ENCODE results near the gene SEMA6A.
"Not testable (repeated sequence)": the region's sequence is repeated elsewhere in the genome, so short reads cannot be mapped to it uniquely, and the experiment has no call there.

SEMA6A gene

DNA sequence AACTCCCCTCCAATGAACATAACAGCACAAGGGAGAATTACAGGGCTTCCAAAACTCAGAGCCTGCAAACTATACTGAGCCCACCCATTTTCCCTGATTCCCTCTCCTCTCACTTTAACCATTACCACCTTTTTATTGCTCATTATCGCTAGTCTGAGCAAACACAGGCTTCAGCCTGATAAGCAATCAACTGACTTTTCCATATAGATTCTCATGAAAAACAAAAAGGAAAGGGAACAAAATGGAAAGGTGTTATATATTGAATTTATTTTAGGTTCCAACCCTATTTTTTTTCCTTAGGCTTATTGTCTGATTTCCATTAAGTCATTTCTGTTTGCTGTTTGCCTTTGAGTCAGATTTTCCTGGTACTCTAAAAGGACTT, 27.9 kb downstream of the SEMA6A start:
- no peak for DNase-seq (ENCODE audit: low read depth, low spot score)

DNA sequence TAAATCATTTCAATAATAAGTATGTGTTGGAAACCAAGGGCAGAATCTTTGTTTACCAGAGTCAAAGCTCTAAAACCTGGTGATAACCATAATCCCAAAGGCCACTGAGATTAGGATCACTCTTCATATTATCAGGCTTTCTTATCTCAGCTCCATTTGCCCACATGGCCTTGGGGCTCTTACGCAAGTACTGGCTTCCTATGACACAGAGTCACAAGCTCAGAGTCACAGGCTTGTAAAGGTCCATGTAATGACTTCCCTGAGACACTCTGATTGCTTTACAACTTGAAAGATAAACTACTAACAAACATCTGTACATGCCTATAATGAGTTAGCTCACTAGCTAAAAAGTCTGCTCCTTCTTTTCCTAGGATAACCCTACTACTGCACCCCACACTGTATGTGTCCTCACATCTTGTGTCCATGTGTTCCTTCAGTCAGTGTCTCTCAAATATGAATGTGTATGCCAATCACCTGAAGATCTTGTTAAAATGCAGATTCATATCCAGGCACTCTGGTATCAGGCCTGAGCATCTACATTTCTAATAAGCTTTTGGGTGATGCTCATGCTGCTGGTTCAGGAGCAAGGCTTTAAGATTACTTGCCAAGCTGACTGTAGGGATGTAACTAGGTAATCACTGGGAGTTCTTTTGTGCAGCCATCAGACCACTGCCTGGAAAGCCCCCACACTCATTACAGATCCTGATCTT, 28.4 kb downstream of the SEMA6A start:
- no peak for DNase-seq (ENCODE audit: low read depth, low spot score)

DNA sequence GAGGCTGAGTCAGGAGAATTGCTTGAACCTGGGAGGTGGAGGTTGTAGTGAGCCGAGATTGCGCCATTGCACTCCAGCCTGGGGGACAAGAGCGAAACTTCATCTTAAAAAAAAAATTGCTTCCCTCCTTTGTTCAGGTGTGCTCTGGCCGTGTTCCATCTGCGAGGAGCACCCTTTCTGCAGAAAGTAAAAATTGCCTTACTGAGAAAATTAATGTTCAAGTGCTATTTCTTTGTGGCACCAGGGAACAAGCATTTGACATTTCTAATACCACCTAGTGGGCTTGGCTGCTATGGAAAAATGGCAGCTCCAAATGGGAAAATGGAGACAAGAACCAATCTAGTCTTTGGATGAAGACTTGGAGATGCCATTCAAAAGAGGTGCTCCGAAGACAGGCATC, 29.2 kb downstream of the SEMA6A start:
- DNase-seq (ENCODE audit: low read depth, low spot score): not testable (repeated sequence)

DNA sequence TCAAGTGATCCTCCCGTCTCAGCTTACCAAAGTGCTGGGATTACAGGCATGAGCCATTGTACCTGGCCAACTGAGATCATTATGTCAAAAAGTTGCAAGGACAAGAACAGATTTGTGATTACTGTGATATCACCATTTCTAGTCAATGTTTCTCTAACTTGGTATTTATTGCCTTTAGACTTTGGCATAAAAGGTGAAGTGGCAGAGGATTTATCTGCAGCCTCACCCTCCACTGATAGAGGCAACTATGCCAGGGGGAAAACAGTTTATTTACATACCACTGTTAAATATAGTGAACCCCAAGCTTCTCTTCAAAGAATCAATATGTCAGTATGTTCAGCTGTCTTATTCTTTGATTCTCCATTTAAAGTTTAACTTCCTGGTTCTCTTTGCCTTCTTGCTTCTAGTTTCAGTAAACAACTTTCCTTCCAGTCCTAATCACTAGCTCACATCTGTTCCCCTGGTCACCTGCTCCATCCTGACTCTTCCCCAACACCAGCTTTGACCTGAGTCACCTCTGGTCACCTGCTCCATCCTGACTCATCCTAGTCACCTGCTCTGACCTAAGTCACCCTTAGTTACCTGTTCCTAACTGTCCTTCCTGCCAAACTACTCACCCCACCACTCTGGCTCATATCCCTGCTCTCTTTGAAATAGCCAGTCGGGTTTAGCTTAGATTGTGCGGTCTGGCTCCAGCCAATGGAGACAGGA, 29.9 kb downstream of the SEMA6A start:
- no peak for DNase-seq (ENCODE audit: low read depth, low spot score)

DNA sequence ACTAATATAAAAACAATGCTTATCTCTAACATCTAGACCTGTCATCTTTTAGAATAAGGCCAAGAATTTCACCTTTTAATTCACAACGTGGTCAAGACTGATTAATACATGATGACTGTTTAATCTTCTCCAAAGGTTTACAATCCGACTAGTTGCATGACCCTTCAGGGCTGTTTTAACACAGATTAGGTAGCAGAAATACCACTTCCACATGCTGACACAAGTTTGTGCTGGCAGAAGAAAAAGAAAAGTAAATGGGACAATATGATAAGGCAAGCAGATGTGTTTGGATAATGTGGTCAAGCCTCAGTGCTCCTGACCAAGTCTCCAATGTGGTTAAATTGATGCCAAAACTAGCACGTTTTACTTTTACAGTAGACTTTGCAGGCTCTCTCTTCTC, 31.1 kb downstream of the SEMA6A start:
- no peak for DNase-seq (ENCODE audit: low read depth, low spot score)

DNA sequence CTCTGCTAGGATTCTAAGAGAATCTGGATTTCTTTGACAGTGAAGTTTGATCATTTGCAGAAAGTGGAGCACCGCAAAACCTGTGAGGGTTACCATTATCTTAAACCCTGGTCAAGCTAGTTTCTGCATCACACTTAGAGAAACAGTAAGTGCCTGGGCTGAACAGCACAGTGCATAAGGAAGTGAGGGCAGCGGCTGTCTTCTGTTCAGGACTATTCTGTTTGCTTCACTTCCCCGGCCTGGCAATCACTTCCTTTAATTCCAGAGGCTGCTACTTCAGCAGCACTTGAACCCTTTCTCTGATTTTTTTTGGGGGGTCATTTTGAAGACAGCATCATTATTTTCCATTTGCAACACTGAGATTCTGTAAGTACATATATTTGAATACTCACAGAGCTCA, 32.0 kb downstream of the SEMA6A start:
- DNase-seq (ENCODE audit: low read depth, low spot score): no peak

DNA sequence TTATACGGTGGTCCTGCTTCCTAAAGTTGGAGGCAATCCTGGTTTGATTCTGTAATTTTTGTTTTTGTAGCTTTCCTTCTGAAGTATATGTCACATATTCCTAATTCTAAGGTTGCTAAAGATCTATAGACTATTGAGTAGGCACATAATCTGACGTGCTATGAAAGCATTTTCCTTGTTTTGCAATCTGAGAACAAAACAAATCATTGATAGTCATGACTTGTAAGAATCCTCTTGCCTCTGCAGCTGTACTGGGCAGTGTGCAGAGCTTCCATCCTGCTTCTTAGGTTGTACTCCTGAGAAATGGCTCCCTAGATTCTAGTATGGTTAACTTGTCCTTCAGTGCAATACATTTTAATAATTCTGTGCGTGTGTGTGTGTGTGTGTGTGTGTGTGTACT, 35.4 kb downstream of the SEMA6A start:
- no peak for DNase-seq (ENCODE audit: low read depth, low spot score)

DNA sequence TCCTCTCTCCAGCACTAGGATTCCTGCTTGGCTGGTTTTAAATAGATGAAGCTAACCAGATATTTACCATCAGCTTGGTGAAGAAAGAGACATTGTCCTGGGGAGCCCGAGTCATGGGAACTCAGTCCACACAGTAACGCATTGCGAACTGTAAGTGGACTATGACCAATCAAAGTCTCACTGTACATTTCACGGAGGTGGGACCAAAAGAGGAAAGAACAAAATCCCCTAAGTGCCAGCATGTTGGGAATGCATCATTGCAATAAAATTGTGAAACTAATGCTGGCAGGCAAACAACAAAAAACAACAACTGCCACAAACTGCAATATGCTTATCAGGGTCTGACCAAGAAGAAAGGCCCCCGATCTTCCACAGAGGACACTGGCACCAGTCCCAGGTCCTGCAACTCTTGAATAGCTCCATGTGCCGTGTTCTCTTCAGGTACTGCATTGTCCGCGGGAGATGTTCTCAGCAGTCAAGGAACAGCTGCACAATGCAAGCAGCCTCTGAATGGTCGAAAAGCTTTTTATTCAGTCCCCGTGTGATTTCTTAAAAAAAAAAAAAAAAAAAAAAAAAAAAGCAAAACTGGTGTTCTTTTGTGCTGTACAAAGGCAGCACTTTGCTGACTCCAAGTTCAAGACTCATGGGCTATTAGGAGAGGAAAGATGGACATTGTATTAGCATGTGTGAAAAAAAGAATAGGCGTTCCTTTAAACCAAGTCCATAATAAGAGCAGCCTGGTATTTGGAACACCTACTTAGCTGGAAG, 38.1 kb downstream of the SEMA6A start:
- no peak for DNase-seq (ENCODE audit: low read depth, low spot score)

DNA sequence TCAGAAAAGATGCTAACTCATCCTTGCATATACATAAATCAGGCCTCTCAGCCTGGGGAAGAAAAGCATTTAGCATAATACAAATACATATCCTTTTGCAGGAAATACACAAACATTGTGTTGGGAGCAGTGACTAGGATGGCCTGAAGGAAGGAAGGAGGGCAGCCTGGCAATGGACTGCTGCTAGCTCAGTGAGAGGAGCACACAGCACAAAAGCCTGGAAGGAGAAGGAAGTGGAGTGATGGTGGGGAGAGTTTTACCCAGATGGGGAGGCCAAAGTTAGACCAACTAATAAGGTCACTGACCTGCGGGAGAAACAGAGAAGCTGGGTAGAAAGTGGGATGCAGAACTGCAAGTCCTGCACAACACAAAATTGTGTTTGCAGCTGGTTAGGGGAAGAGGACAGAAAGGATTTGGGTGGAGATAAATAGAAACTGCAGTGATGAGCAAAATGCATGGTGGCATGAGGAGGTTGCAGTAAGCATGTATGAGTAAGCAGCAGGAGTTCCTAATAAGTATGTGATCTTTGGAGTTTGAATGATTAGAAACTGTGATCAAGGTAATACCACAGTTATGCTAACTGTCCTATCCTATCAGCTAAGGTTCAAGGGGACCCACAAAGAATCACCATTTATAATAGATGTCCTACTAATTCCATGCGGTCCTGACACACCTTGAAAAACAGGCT, 39.5 kb downstream of the SEMA6A start:
- no peak for DNase-seq (ENCODE audit: low read depth, low spot score)

DNA sequence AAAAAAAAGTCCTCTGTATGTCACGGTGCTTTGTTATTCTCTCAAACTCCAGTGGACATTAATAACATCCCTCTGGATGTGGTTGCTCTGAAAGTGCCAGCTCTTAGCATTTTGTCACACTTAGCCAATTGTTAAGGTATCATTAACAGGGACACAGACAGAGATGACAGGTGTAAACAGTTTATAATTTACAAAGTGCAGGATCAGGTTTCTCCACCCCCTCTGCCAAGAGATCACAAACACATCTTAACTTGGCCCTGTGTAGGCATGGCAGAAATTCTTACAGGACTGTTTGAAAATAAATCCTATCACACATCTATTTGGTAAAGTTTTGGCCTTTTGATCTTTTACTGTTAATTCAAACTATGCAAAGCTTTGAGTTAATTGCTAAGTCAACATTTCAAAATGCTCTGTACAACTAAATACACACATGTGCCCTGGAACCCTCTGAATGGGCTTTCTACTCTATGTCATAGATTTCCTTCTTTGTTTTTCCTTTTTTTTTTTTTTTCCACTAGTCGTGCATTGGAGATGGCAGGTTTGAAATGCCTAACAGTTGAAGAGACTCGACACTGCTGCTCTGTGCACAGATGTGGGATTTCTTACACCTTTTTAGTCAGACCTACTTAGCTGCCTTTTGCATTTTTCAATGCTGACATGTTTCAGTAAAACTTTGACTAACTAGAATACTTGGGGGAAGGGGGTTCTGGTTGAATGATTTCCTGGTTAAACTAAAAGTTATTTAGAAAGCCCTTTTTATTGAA, 41.7 kb downstream of the SEMA6A start:
- DNase-seq (ENCODE audit: low read depth, low spot score): no peak

DNA sequence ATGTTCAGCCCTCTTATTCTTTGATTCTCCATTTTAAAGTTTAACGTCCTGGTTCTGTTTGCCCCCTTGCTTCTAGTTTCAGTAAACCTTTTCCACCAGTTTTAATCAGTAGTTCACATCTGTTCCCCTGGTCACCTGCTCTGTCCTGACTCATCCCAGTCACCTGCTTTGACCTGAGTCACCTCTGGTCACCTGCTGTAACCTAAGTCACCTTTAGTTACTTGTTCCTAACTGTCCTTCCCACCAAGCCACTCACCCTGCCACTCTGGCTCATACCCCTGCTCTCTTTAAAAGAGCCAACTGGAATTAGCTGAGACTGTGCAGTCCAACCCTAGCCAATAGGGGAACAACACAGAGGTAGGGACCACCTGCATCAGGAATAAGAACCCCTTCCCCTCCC, 43.0 kb downstream of the SEMA6A start:
- DNase-seq (ENCODE audit: low read depth, low spot score): no peak

DNA sequence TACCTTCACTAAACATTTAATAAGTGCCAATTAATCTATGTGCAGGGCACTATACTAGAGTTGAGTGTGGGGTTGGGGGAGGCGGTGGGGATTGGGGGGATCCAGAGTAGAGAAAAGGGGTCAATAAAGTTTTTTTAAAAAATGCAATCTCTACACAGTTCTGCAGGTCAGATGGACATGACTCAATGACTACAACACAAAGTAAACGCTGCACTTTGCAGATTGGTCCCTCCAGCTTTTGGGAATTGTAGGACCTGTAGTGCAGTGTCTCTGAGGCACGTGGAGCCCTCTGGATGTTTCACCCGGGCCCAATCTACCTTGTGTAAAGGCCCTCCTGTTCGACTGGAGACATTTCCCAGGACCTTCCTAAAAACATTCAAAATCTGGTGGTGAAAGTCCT, 43.5 kb downstream of the SEMA6A start:
- no peak for DNase-seq (ENCODE audit: low read depth, low spot score)

DNA sequence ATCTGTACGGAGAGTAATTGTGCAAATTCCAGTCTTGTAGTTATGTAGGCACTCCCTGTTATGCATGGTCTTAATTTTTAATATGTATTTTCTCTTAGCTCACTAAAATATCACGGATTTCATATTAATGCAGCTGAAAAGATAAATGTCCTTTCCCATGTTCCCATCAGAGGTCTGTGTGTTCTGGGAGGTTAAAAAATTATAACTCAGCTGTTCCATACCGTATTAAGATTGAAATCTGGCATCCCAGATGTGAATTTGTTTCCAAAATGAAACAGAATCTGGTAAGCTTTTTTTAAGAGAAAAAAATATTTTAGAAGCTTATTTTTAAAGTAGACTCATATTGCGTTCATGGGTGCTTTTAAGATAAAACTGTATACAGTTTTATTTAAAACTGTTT, 44.3 kb downstream of the SEMA6A start:
- no peak for DNase-seq (ENCODE audit: low read depth, low spot score)

DNA sequence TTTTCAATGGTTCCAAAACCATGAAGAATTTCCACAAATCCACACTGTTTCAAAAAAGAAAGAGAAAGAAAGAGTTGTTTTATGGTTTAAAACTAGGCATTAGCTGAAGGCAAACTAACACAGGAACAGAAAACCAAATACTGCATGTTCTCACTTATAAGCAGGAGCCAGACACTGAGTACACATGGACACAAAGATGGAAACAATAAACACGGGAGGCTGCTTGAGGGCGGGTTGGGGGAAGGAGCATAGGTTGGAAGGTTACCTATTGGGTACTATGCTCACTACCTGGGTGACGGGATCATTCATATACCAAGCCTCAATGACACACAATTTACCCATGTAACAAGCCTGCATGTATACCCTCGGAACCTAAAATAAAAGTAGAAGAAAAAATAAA, 45.0 kb downstream of the SEMA6A start:
- DNase-seq (ENCODE audit: low read depth, low spot score): no peak

DNA sequence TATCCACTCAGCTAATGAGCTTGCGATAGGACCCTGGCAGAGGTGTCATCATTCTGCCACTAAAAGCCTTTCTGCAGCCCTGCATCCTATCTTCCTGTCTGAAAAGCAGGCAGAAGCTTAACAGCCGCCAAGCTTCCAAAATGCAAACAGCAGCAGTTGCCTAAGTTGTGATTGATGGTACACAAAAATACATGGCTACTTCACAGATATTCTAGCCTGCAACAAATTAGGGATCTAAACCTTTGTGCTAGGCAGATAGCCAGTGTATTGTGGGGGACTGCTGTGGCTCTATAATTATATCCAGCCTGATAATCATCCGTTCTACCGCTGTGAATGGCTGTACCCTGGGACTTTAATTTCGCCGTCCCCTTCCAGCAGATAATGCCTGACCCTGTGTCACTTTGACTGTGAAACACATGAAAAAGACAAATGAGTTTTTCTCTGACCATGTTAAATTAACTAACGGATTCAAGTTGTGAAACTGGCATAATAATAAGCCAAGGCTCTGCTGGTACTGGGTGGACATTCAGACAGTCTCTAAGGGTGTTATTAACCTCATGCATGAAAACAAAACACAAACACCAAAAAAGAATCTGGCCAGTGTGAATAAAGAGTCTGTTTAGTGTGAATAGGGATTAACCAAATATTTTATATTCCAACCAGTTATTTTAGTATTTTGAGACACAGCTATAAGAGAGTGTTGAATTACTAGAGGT, 45.9 kb downstream of the SEMA6A start:
- no peak for DNase-seq (ENCODE audit: low read depth, low spot score)

DNA sequence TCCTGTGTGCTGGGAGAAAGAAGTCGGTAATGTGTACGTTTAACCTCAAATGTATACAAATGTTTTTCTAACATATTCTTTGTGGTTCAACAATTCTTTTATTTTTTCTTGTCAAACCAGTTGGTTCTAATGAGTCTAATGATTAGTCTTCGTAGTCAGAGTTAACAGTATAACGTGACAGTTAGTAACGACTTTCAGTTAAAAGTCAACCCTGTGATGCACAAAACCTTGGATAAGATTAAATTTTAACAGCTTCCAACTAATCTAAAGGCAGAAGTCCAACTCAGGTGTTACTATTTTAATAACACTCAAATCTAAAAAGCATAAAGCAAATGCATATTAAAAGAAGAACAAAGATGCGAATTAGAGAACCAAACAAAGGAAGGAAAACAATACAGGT, 47.0 kb downstream of the SEMA6A start:
- DNase-seq (ENCODE audit: low read depth, low spot score): no peak

DNA sequence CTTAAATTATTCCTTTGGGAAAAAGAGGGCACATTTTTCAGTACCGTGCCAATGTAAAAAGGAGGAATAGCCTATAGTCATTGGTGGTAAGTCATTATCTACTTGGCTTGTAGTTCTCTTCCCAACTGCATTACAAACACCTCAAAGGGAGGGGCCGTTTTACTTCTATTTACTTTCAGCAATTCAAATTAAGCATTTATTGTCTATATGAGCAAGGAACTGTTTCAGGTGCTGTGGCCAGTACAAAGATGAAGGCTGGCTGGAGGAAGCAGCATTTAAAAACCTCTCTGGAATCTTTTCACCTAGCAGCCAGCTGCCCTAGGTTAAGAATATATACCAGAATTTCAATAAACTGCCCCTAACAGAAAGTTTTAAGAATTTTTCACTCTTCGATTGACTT, 48.9 kb downstream of the SEMA6A start:
- no peak for DNase-seq (ENCODE audit: low read depth, low spot score)

DNA sequence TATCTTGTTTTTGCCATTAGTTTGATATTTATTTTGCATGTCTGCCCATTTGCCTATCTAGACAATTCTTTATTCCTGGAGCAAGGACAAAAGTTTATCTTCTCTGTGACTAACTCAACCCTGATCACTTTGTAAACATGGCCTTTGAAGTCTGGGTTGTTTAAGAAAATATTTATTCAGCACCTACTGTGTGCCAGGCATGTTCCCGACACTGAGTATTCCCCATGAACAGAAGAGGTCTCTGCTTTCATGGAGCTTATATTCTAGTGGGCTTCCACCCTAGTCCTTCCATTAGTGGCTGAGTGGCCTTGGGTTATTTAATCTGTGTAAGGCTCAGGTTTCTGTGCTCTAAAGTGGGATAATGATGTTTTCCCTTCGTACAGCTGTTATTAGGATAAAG, 49.7 kb downstream of the SEMA6A start:
- DNase-seq (ENCODE audit: low read depth, low spot score): no peak

DNA sequence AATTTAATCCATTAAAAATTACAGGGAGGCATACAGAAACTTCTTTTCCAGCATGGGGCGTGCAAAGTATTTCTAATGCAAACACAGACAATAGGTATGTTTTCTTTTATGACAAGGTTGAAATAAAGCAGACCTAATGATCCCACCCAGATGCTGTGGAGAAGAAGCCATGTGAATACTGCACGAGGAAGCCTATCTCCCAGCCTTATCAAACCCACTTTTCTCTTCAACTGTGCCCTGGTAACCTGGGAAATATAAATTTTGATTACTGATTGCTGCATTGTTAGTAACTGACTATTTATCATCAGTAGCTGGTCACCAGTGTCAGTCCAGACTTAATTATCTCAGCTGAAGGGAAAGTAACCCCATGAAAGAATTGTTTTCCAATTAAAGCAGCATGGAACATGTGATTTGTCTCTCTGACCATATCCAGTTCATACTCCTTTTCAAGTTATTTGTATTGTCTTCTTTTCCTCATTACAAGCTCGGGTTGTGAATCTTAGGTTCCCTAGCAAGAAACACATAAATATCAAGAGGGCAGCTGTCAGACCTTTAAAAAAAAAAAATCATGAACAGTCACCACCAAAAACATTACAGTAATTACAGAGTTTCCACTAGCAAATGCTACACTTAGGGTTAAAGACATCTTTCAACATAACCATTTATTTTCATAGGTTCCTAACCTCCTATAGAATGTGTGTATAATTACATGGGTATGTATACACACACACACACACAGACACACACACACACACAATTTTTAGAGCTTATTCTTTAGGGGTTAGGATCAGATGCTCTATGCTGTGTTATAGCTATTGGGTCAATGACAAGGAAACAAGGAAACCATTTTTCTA, 50.3 kb downstream of the SEMA6A start:
- DNase-seq (ENCODE audit: low read depth, low spot score): no peak

DNA sequence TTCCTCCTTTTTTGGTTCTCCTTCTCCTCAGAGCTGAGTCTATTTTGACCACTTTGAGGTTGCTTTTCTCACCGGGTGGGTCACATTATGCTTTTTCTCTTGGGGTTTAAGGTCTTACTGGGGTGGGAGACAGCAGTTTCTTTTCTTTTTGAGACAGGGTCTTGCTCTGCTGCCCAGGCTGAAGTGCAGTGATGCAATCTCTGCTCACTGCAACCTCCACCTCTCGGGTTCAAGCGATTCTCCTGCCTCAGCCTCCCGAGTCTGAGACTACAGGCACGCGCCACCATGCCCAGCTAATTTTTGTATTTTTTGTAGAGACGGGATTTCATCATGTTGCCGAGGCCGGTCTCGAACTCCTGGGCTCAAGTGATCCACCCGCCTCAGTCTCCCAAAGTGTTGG, 51.4 kb downstream of the SEMA6A start:
- DNase-seq (ENCODE audit: low read depth, low spot score): not testable (repeated sequence)
